Heart left ventricle (tissue), 13 donors: ENCODE measurements around the gene WDR7.

ENCODE experiments used
- CTCF ChIP-seq, 12 donors: fragments of 200-600 bp; sonication (generic) in 4 of 12; IDR thresholded peaks; one replicate each; pipeline versions ENCODE4 v1.5.0 to v1.8.0; 2018 to 2022; ENCODE audit warnings: antibody characterized with exemption in 12 of 12, mild to moderate bottlenecking in 5 of 12
- POLR2A ChIP-seq, 2 donors: fragments of 450-650 bp; IDR thresholded peaks; one replicate each; pipeline ENCODE4 v1.6.1; 2017; ENCODE audit warnings: antibody characterized with exemption in 2 of 2, mild to moderate bottlenecking in 2 of 2, moderate library complexity in 2 of 2
- donor health status: ischemic (EF 13 %, LVEDD 7.1; RV severe dilation, severe dysfunction).
- donor health status: DM: no; HTN: yes; CAD: no.
- donor health status: DM: no; HTN: no; CAD: no.
- donor health status: ischemic (EF 25% LVEDD 6.9; RV normal size, moderate dysfunction).
- donor health status: ischemic (EF 25% LVEDD 5.7; RV mildly dilated, moderate dysfunction).
- donor health status: ischemic (EF 35%, LVEDD 5.7; RV mildly dilated, moderate dysfunction).
- donor health status: nonischemic (EF 11% LVEDD 7.7; RV severe dilation, severe dysfunction).
- donor health status: DM: yes; HTN: yes; CAD: no.
- donor health status: PGD.
- donor health status: ischemic (EF 29% LVEDD 5.4; RV normal size, mild dysfunction).
- donor health status: nonischemic (EF 23%, LVEDD 6.1; RV moderate dilation, normal function).

- TF ChIP-seq CTCF (IDR thresholded peaks at IDR 0.05) (no peak), POLR2A (IDR thresholded peaks at IDR 0.05) (no peak)
Observed at GRCh38 chr18:56726906-56727305, 75.7 kb downstream of the WDR7 start.
